GM20000 (cell line): ENCODE results near the gene LPAR5.
A peak's percentile ranks its signal among the peaks of the same experiment; 100 is the strongest.

ENCODE experiments used
- DNase-seq: peaks from one replicate; pipeline ENCODE4 v3.0.0; 2012; ENCODE audit warnings: low spot score
- CTCF ChIP-seq: IDR thresholded peaks from 2 replicates; pipeline ENCODE4 v1.5.1; 2012; ENCODE audit warnings: mild to moderate bottlenecking, control low read depth; ENCODE audit errors: extremely low read depth, missing control alignments

LPAR5 gene

GRCh38 chr12:6635856-6636531, at the start of gene LPAR5:
Gene LPAR5, minus strand, starts transcription at chr12:6635959. Its CDS starts 14,711 bp downstream, at chr12:6621248.
- peak; percentile 71 for DNase-seq
- TF ChIP-seq CTCF, result no peak

GRCh38 chr12:6684609-6685008, 48.9 kb upstream of the LPAR5 start:
- DNase-seq, result peak; percentile 48
- TF ChIP-seq CTCF, result peak; percentile 29

- TF ChIP-seq CTCF, result no peak
- DNase-seq, result no peak
Measured at GRCh38 chr12:6676962-6677361, 41.2 kb upstream of the LPAR5 start.

GRCh38 chr12:6672143-6672542, 36.4 kb upstream of the LPAR5 start:
- no peak for DNase-seq
- no peak for TF ChIP-seq CTCF

GRCh38 chr12:6667559-6668210, 31.9 kb upstream of the LPAR5 start:
- TF ChIP-seq CTCF, result peak; percentile 12
- no peak for DNase-seq

GRCh38 chr12:6666211-6666610, 30.5 kb upstream of the LPAR5 start:
- no peak for DNase-seq
- no peak for TF ChIP-seq CTCF

- no peak for TF ChIP-seq CTCF
- no peak for DNase-seq
Measured at GRCh38 chr12:6664902-6665301, 29.1 kb upstream of the LPAR5 start.
